IMR-90 (cell line): ENCODE results near the gene NEDD4L. TPM values are rescaled to one million over a fixed set of nuclear protein-coding genes. Genes with fewer than 3 reads are reported as not detected.

ENCODE experiments used
- ATAC-seq: fragments of 200-7000 bp; cut with Tn5 transposase; 2 replicates; pipeline ENCODE4 v1.9.1; 2020; ENCODE audit warnings: low read depth, mild to moderate bottlenecking, moderate library complexity
- BruUV-seq: library from RNA; stranded (reverse); fragments of 400-500 nt; replicated peaks from 2 replicates; lab custom pipeline; 2021; lab: Mats Ljungman, UMichigan
- CTCF ChIA-PET: fragments of 300-600 bp; formaldehyde crosslinking; extraction: SDS; loops from one replicate; lab custom pipeline; 2021; ENCODE audit warnings: antibody characterized with exemption; lab: Yijun Ruan, JAX
- POLR2A ChIA-PET: fragments of 300-600 bp; sonication (Branson Sonifier 250); formaldehyde crosslinking; loops from one replicate; lab custom pipeline; 2022; ENCODE audit warnings: antibody characterized with exemption; ENCODE audit not compliant: unreplicated experiment; lab: Charles Lee
- DNase-seq: peaks from one replicate; pipeline ENCODE4 v3.0.0; 2013
- H2AFZ ChIP-seq: replicated peaks from 2 replicates; pipeline ENCODE3; 2013; ENCODE audit warnings: low read length, mild to moderate bottlenecking; ENCODE audit not compliant: poor library complexity
- H2AK5ac ChIP-seq: 2 replicates; pipeline ENCODE4 v1.6.1; 2013; ENCODE audit warnings: low read depth, low read length, inconsistent platforms
- H2AK9ac ChIP-seq: replicated peaks from 2 replicates; pipeline ENCODE3; 2013; ENCODE audit warnings: mild to moderate bottlenecking, low read depth, low read length, moderate library complexity; ENCODE audit not compliant: poor library complexity
- H2BK120ac ChIP-seq: 2 replicates; pipeline ENCODE4 v1.6.1; 2013; ENCODE audit warnings: low read depth, low read length, inconsistent platforms
- H2BK15ac ChIP-seq: 3 replicates; pipeline ENCODE4 v1.6.1; 2013; ENCODE audit warnings: low read depth, low read length, inconsistent platforms
- H2BK20ac ChIP-seq: 2 replicates; pipeline ENCODE4 v1.6.1; 2013; ENCODE audit warnings: low read depth, mild to moderate bottlenecking, inconsistent platforms, low read length, moderate library complexity
- H2BK5ac ChIP-seq: 2 replicates; pipeline ENCODE4 v1.6.1; 2013; ENCODE audit warnings: mild to moderate bottlenecking, low read depth, low read length, inconsistent platforms; ENCODE audit not compliant: poor library complexity, severe bottlenecking
- H3K14ac ChIP-seq: replicated peaks from 2 replicates; pipeline ENCODE4 v1.6.1; 2013; ENCODE audit warnings: low read depth, low read length, inconsistent platforms
- H3K18ac ChIP-seq: 2 replicates; pipeline ENCODE4 v1.6.1; 2013; ENCODE audit warnings: low read depth, low read length, control low read depth
- H3K23ac ChIP-seq: 2 replicates; pipeline ENCODE4 v1.6.1; 2013; ENCODE audit warnings: low read depth, low read length, inconsistent platforms
- H3K27ac ChIP-seq: 2 replicates; pipeline ENCODE4 v1.5.1; 2013; ENCODE audit warnings: mild to moderate bottlenecking, control low read depth, low read length; ENCODE audit not compliant: insufficient read depth
- H3K27me3 ChIP-seq: 2 replicates; pipeline ENCODE4 v1.6.1; 2013; ENCODE audit warnings: low read length; ENCODE audit not compliant: control insufficient read depth, insufficient read depth
- H3K36me3 ChIP-seq: 2 replicates; pipeline ENCODE4 v1.6.1; 2013; ENCODE audit warnings: low read length, mixed read lengths; ENCODE audit not compliant: control insufficient read depth, insufficient read depth
- H3K4ac ChIP-seq: 2 replicates; pipeline ENCODE4 v1.6.1; 2013; ENCODE audit warnings: low read depth, low read length, inconsistent platforms
- H3K4me1 ChIP-seq: 2 replicates; pipeline ENCODE4 v1.6.1; 2013; ENCODE audit warnings: low read length, mixed read lengths; ENCODE audit not compliant: control insufficient read depth, insufficient read depth
- H3K4me2 ChIP-seq: 2 replicates; pipeline ENCODE4 v1.6.1; 2013; ENCODE audit warnings: low read depth, mild to moderate bottlenecking, control low read depth, low read length, moderate library complexity
- H3K4me3 ChIP-seq: 2 replicates; pipeline ENCODE4 v1.5.1; 2013; ENCODE audit warnings: low read depth, mild to moderate bottlenecking, control low read depth, low read length, moderate library complexity; ENCODE audit not compliant: insufficient read depth
- H3K56ac ChIP-seq: 2 replicates; pipeline ENCODE4 v1.6.1; 2013; ENCODE audit warnings: low read length, inconsistent platforms; ENCODE audit not compliant: insufficient read depth; ENCODE audit errors: extremely low read depth
- H3K79me1 ChIP-seq, 2 experiments: 2 replicates each; pipeline ENCODE4 v1.6.1; 2013; ENCODE audit warnings: low read length in 2 of 2, inconsistent platforms in 1 of 2, low read depth in 1 of 2
- H3K9ac ChIP-seq: 2 replicates; pipeline ENCODE4 v1.6.1; 2013; ENCODE audit warnings: low read depth, low read length, control low read depth
- H3K9me1 ChIP-seq: 2 replicates; pipeline ENCODE4 v1.6.1; 2013; ENCODE audit warnings: low read length, inconsistent platforms; ENCODE audit not compliant: insufficient read depth
- H3K9me3 ChIP-seq: 2 replicates; pipeline ENCODE4 v1.6.1; 2013; ENCODE audit warnings: low read length; ENCODE audit not compliant: control insufficient read depth, insufficient read depth
- H4K20me1 ChIP-seq: 2 replicates; pipeline ENCODE4 v1.6.1; 2013; ENCODE audit warnings: low read length, inconsistent platforms; ENCODE audit not compliant: insufficient read depth
- H4K5ac ChIP-seq: 2 replicates; pipeline ENCODE4 v1.6.1; 2013; ENCODE audit warnings: mild to moderate bottlenecking, low read depth, low read length, control low read depth
- H4K8ac ChIP-seq, 2 experiments: 2 replicates each; pipeline ENCODE4 v1.6.1; 2013; ENCODE audit warnings: low read depth in 2 of 2, low read length in 2 of 2, control low read depth in 1 of 2, inconsistent platforms in 1 of 2
- H4K91ac ChIP-seq: 2 replicates; pipeline ENCODE4 v1.6.1; 2013; ENCODE audit warnings: low read depth, low read length, inconsistent platforms; ENCODE audit not compliant: insufficient read depth
- MXI1 ChIP-seq: IDR thresholded peaks from 2 replicates; pipeline ENCODE4 v1.6.1; 2012; ENCODE audit warnings: low read depth, mild to moderate bottlenecking, low read length, moderate library complexity, borderline replicate concordance
- POLR2A ChIP-seq: IDR thresholded peaks from 2 replicates; pipeline ENCODE4 v1.6.1; 2012; ENCODE audit warnings: mild to moderate bottlenecking, low read depth, low read length
- WGBS, 2 experiments: methylation state at CpG; one replicate each; pipeline versions ENCODE4 v1.1.5 to v1.1.7; 2013; ENCODE audit warnings: missing lambda C conversion rate in 2 of 2; ENCODE audit not compliant: insufficient read length in 1 of 2; ENCODE audit errors: extremely low coverage in 2 of 2; 5-methylcytosine and 5-hydroxymethylcytosine counted together
- dilution Hi-C: fragments of 300-500 bp; cut with HindIII; formaldehyde crosslinking; loops from one replicate; pipeline ENCODE4 v1.14.3; 2018; ENCODE audit warnings: low sequenced_read_pairs; ENCODE audit not compliant: unreplicated experiment
- in situ Hi-C: fragments of 300-500 bp; cut with MboI; formaldehyde crosslinking; loops from 3 replicates; pipeline ENCODE4 v1.14.3; 2019; ENCODE audit warnings: low sequenced_read_pairs, inconsistent platforms, mixed read lengths
- intact Hi-C: fragments of 100-400 bp; cut with micrococcal nuclease; formaldehyde crosslinking; loops from 2 replicates; pipeline ENCODE4 v1.10.0; 2022
- polyA plus RNA-seq, 3 experiments: library from polyadenylated mRNA; depleted of rRNA; stranded (reverse); fragments of >200 nt; gene quantifications; 2 replicates each; pipeline ENCODE4 v1.2.3, GENCODE V29; 2012; ENCODE audit warnings: low replicate concordance in 1 of 3
- total RNA-seq: library from RNA; depleted of rRNA; stranded (reverse); fragments of >200 nt; gene quantifications from 2 replicates; pipeline ENCODE4 v1.2.3, GENCODE V29; 2012

The NEDD4L gene
- total and polyA plus RNA-seq, 2 of the 4 experiments (the other 2 are of a cell fraction) = 10.0 to 10.9 TPM

DNA sequence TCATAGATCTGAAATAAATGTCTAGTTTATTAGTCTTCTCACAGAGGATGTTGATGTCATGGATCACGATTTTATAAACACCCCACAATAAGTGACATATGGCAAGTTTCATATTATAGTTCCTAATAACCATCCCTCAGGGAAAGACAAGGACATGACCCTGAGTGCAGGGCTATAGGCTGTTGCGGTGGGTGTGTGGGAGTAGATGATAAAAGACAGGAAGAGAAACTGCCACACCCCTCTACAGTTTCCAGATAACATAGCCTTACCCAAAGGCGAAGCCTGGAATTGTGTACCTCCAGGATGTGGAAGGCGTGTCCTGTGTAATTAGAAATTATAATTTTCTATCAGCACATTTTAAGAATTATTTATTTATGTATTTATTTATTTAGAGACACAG lies 2.4 kb upstream of the NEDD4L start:
- Histone ChIP-seq H4K8ac (no peak overlapping the region), H4K20me1 (no peaks in the 10 kb centered on the region), H3K27me3 (peaks cover 5% of the 10 kb centered on the region), H3K23ac (no peak overlapping the region), H3K4me2 (no peak overlapping the region), H2AK5ac (no peak overlapping the region), H3K4me1 (peaks cover 5% of the 10 kb centered on the region), H3K9ac (no peak overlapping the region), H3K27ac (no peak overlapping the region), H3K79me1 (peaks cover 0 to 18% of the 10 kb centered on the region in 2 experiments; a peak in 2 of 4 replicates), H2AFZ (no peak overlapping the region), H3K56ac (no peak overlapping the region), H4K91ac (no peak overlapping the region), H4K5ac (no peak overlapping the region), H2BK120ac (no peak overlapping the region), H3K18ac (no peak overlapping the region), H2BK20ac (no peak overlapping the region), H2BK15ac (no peak overlapping the region), H2BK5ac (no peak overlapping the region), H2AK9ac (no peak overlapping the region), H3K4me3 (no peak overlapping the region), H3K9me3 (no peaks in the 10 kb centered on the region), H3K9me1 (no peaks in the 10 kb centered on the region; the same call in 1 of the 2 replicates), H3K4ac (no peak overlapping the region), H3K36me3 (no peaks in the 10 kb centered on the region), H3K14ac (no peak overlapping the region)
- CTCF ChIA-PET = interaction anchor here (0.8 kb wide), 1 partner anchor 15 kb away, joined by 3 read pairs; no protein-coding TSS in a partner anchor
- no peak for DNase-seq
- BruUV-seq = no TSS peak
- intact Hi-C loops (loop anchor here (2.0 to 10.0 kb wide), 5 partner anchors 69 to 721 kb away; partner anchors contain the start of gene ATP8B1), dilution Hi-C loops (no loop called here), in situ Hi-C loops (loop anchor here (5.0 to 10.0 kb wide), 2 partner anchors 451 to 723 kb away; no protein-coding TSS in a partner anchor)
- ATAC-seq = no peak
- POLR2A ChIA-PET = no interaction called here
- no CpG with 5 or more reads among the region's 4 CpGs for WGBS, 2 experiments
- no peak for TF ChIP-seq POLR2A
- no peak for TF ChIP-seq MXI1
